ENCODE results near the gene PLEKHH2.

- no peak for TF ChIP-seq CTCF (IDR thresholded peaks at IDR 0.05)
- TF ChIP-seq POLR2A (IDR thresholded peaks at IDR 0.05), result no peak
Measured at GRCh38 chr2:43754180-43754579, 117.1 kb downstream of the PLEKHH2 start.
